B cell (primary cell): ENCODE results near the gene FAM186B. TPM values are rescaled to one million over a fixed set of nuclear protein-coding genes. Genes with fewer than 3 reads are reported as not detected.

Experiments used
- ATAC-seq: fragments of 200-7000 bp; cut with Tn5 transposase; one replicate; pipeline ENCODE4 v1.10.0; 2021; ENCODE audit warnings: low read depth, mild to moderate bottlenecking, moderate number of reproducible peaks, moderate library complexity
- CTCF ChIA-PET: fragments of 350-600 bp; sonication (Branson Sonifier 250); formaldehyde crosslinking; loops from one replicate; lab custom pipeline; 2021; ENCODE audit warnings: antibody characterized with exemption, inconsistent platforms; lab: Charles Lee
- POLR2A ChIA-PET: fragments of 350-600 bp; sonication (Branson Sonifier 250); formaldehyde crosslinking; loops from one replicate; lab custom pipeline; 2021; ENCODE audit warnings: antibody characterized with exemption; lab: Charles Lee
- DNase-seq: peaks from one replicate; pipeline ENCODE4 v3.0.0; 2013
- H2AFZ ChIP-seq: 2 replicates; pipeline ENCODE4 v1.6.1; 2012; ENCODE audit warnings: mild to moderate bottlenecking, low read depth, low read length; ENCODE audit not compliant: insufficient read depth, poor library complexity, severe bottlenecking
- H3K27ac ChIP-seq, 2 donors: 1 replicate in 1 of 2; 2 replicates in 1 of 2; pipeline ENCODE4 v1.5.1; 2012 to 2013; ENCODE audit warnings: low read length in 2 of 2, mild to moderate bottlenecking in 2 of 2, moderate library complexity in 1 of 2
- H3K27me3 ChIP-seq, 4 experiments: fragments of 200-600 bp in 1 of 4; sonication (generic) in 1 of 4; replicated peaks in 1 of 4; 1 replicate in 2 of 4; 2 replicates in 2 of 4; pipeline versions ENCODE4 v1.6.1 to v1.7.0; 2013 to 2016; ENCODE audit warnings: low read length in 3 of 4, mild to moderate bottlenecking in 2 of 4, mixed read lengths in 1 of 4, moderate library complexity in 1 of 4; ENCODE audit not compliant: insufficient read depth in 4 of 4, control insufficient read depth in 3 of 4; ENCODE audit errors: control extremely low read depth in 1 of 4
- H3K36me3 ChIP-seq, 2 experiments: replicated peaks in 1 of 2; 1 replicate in 1 of 2; 2 replicates in 1 of 2; pipeline versions ENCODE4 v1.6.1 to v1.7.1; 2013; ENCODE audit warnings: low read length in 1 of 2; ENCODE audit not compliant: insufficient read depth in 2 of 2, control insufficient read depth in 1 of 2; ENCODE audit errors: control extremely low read depth in 1 of 2, extremely low read depth in 1 of 2
- H3K4me1 ChIP-seq, 2 donors: fragments of 200-600 bp in 1 of 2; sonication (generic) in 1 of 2; 1 replicate in 1 of 2; 2 replicates in 1 of 2; pipeline versions ENCODE4 v1.5.1 to v1.6.1; 2013 to 2017; ENCODE audit warnings: low read length in 2 of 2; ENCODE audit not compliant: control insufficient read depth in 2 of 2, insufficient read depth in 2 of 2
- H3K4me2 ChIP-seq: replicated peaks from 2 replicates; pipeline ENCODE3; 2012; ENCODE audit warnings: mild to moderate bottlenecking, low read depth, low read length; ENCODE audit not compliant: poor library complexity, severe bottlenecking
- H3K4me3 ChIP-seq, 5 experiments: fragments of 200-600 bp in 1 of 5; sonication (generic) in 1 of 5; 1 replicate in 3 of 5; 2 replicates in 2 of 5; pipeline versions ENCODE4 v1.5.1 to v1.7.0; 2011 to 2016; ENCODE audit warnings: low read length in 4 of 5, mild to moderate bottlenecking in 4 of 5, low read depth in 2 of 5, control low read depth in 1 of 5, moderate library complexity in 1 of 5; ENCODE audit not compliant: insufficient read depth in 1 of 5; ENCODE audit errors: control extremely low read depth in 1 of 5, extremely low read depth in 1 of 5
- H3K79me2 ChIP-seq: fragments of 200-600 bp; sonication (generic); one replicate; pipeline ENCODE4 v1.6.0; 2016; ENCODE audit warnings: low read length; ENCODE audit not compliant: control insufficient read depth, insufficient read depth
- H3K9ac ChIP-seq: fragments of 200-600 bp; sonication (generic); 2 replicates; pipeline ENCODE4 v1.6.1; 2017; ENCODE audit warnings: mild to moderate bottlenecking, low read length, moderate library complexity
- H3K9me3 ChIP-seq, 3 donors: one replicate each; pipeline versions ENCODE4 v1.6.1 to v1.7.1; 2013; ENCODE audit warnings: low read length in 2 of 3; ENCODE audit not compliant: control insufficient read depth in 2 of 3, insufficient read depth in 1 of 3; ENCODE audit errors: control extremely low read depth in 1 of 3
- H4K20me1 ChIP-seq: 2 replicates; pipeline ENCODE4 v1.6.0; 2012; ENCODE audit warnings: mild to moderate bottlenecking, low read length; ENCODE audit not compliant: insufficient read depth, control insufficient read depth, poor library complexity, severe bottlenecking
- H3K27ac Mint-ChIP-seq: one replicate; pipeline ENCODE4 v1.8.0; 2021; ENCODE audit warnings: mixed read lengths
- H3K27me3 Mint-ChIP-seq: one replicate; pipeline ENCODE4 v1.8.0; 2021; ENCODE audit warnings: mixed read lengths
- H3K4me1 Mint-ChIP-seq: one replicate; pipeline ENCODE4 v1.8.0; 2021; ENCODE audit warnings: mixed read lengths
- H3K4me3 Mint-ChIP-seq: one replicate; pipeline ENCODE4 v1.8.0; 2021; ENCODE audit warnings: mixed read lengths
- H3K9me3 Mint-ChIP-seq: one replicate; pipeline ENCODE4 v1.8.0; 2022; ENCODE audit warnings: mixed read lengths; ENCODE audit not compliant: insufficient read depth
- EZH2 ChIP-seq: IDR thresholded peaks from 2 replicates; pipeline ENCODE4 v1.6.1; 2012; ENCODE audit warnings: borderline replicate concordance, low read depth, mild to moderate bottlenecking, moderate library complexity, low read length; ENCODE audit not compliant: insufficient read depth, poor library complexity, severe bottlenecking
- WGBS: methylation state at CpG from one replicate; pipeline ENCODE4 v1.1.5; 2013; ENCODE audit warnings: missing lambda C conversion rate; ENCODE audit not compliant: insufficient coverage; 5-methylcytosine and 5-hydroxymethylcytosine counted together
- intact Hi-C: fragments of 100-400 bp; cut with micrococcal nuclease; formaldehyde crosslinking; loops from one replicate; pipeline ENCODE4 v1.10.0; 2022
- polyA plus RNA-seq: library from polyadenylated mRNA; depleted of rRNA; stranded (reverse); fragments of >200 nt; gene quantifications from 2 replicates; pipeline ENCODE4 v1.2.3, GENCODE V29; 2012
- total RNA-seq, 2 donors: library from RNA; stranded (reverse); fragments of 120-200 nt in 1 of 2; gene quantifications; 1 replicate in 1 of 2; 2 replicates in 1 of 2; pipeline versions ENCODE4 v1.2.3 to v1.2.4, GENCODE V29; 2013 to 2022
- TF ChIP-seq, protein P1 (sequence below): fragments of 200-600 bp; IDR thresholded peaks from one replicate; pipeline ENCODE4 v1.8.0; 2022; ENCODE audit warnings: antibody characterized with exemption, mild to moderate bottlenecking

The FAM186B gene
- total and polyA plus RNA-seq, 2 donors (not counting 1 experiment from before 2014, with no cell fraction given) = 0.13 to 0.47 TPM

DNA sequence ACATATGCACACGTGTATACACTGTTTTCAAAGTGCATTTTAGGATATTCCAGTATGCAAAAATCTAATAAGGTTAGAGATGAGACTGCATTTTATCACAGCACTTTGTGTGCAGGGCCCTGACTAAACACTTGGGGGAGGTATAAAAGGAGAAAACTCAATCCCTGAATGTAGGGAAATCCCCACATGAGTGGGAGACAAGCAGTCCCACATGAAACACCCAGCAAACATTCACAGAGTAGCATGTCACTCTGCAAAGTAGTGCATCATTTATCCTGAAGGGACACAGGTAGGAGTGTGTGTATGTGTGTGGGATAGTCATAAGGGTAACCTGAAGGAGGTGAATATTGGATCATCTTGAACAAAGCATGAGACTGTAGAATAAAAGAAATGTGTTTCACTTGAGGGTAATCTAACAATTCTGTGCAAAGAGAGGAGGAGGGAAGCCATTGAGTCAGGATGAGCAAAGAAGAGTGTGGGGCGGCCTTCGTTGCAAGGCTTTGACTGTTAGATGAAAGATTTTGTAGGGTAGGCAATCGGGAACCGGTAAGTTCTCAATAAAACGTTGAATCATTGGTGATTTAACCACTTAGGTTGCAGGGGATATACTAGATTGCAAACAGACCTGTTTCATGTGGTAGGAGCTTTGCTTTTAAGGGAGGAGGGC is 20.9 kb upstream of the FAM186B start:
- 96% methylated on average over 5 of the region's 6 CpGs for WGBS
- no peak for ATAC-seq
- H2AFZ ChIP-seq = no peak overlapping the region

More for the DNA sequence above, 20.9 kb upstream of the FAM186B start:
- no peaks in the 10 kb centered on the region for H3K27me3 Mint-ChIP-seq
- Histone ChIP-seq H3K4me3 (no peak overlapping the region), H3K4me1 (peaks cover 7 to 17% of the 10 kb centered on the region in 2 donors), H3K79me2 (no peaks in the 10 kb centered on the region), H3K27ac (no peak overlapping the region), H3K4me2 (no peak overlapping the region), H3K27me3 (no peaks in the 10 kb centered on the region), H3K36me3 (no peaks in the 10 kb centered on the region), H4K20me1 (no peaks in the 10 kb centered on the region), H3K9me3 (no peaks in the 10 kb centered on the region), H3K9ac (no peak overlapping the region)
- intact Hi-C loops = no loop called here
- CTCF ChIA-PET = interaction anchor here (1.4 to 5.4 kb wide), 4 partner anchors 10 to 212 kb away, joined by 5 to 61 read pairs (median 11); no protein-coding TSS in a partner anchor
- no peak overlapping the region for H3K4me3 Mint-ChIP-seq
- H3K4me1 Mint-ChIP-seq = peaks cover 17% of the 10 kb centered on the region
- POLR2A ChIA-PET = no interaction called here
- peak; percentile 46 for DNase-seq
- H3K9me3 Mint-ChIP-seq = no peaks in the 10 kb centered on the region
- no peak overlapping the region for H3K27ac Mint-ChIP-seq
- TF ChIP-seq, protein P1, sequence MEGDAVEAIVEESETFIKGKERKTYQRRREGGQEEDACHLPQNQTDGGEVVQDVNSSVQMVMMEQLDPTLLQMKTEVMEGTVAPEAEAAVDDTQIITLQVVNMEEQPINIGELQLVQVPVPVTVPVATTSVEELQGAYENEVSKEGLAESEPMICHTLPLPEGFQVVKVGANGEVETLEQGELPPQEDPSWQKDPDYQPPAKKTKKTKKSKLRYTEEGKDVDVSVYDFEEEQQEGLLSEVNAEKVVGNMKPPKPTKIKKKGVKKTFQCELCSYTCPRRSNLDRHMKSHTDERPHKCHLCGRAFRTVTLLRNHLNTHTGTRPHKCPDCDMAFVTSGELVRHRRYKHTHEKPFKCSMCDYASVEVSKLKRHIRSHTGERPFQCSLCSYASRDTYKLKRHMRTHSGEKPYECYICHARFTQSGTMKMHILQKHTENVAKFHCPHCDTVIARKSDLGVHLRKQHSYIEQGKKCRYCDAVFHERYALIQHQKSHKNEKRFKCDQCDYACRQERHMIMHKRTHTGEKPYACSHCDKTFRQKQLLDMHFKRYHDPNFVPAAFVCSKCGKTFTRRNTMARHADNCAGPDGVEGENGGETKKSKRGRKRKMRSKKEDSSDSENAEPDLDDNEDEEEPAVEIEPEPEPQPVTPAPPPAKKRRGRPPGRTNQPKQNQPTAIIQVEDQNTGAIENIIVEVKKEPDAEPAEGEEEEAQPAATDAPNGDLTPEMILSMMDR = peak; percentile 30
- no peak for TF ChIP-seq EZH2
